Measurements from ENCODE around the gene RNF32. TPM values are rescaled to one million over a fixed set of nuclear protein-coding genes. Genes with fewer than 3 reads are reported as not detected.
"Not testable (repeated sequence)": the region's sequence is repeated elsewhere in the genome, so short reads cannot be mapped to it uniquely, and the experiment has no call there.

RNF32 gene
- total and polyA plus RNA-seq, 10 donors: 0.28 to 2.8 (median 0.75) TPM; not detected in 1

DNA sequence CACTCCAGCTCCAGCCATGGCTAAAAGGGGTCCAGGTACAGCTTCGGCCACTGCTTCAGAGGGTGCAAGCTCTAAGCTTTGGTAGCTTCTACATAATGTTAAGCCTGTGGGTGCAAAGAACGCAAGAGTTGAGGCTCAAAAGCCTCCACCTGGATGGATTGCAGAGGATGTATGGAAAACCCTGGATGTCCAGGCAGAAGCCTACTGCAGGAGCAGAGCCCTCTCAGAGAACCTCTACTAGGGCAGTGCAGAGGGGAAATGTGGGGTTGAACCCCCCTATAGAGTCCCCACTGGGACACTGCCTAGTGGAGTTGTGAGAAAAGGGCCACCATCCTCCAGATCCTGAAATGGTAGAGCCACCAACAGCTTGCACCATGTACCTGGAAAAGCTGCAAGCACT lies 10.7 kb upstream of the RNF32 start:
- Histone ChIP-seq H3K4me3 (no peak overlapping the region), H3K36me3 (no peaks in the 10 kb centered on the region), H3K27me3 (replicated peaks in 1 of 7) (no peaks in the 10 kb centered on the region), H3K9me3 (peaks cover 0 to 37% (median 27%) of the 10 kb centered on the region in 8 donors), H3K27ac (no peak overlapping the region), H3K4me1 (no peaks in the 10 kb centered on the region)
- WGBS, 5 donors: 90 to 100% (median 92%) methylated on average over 2 of the region's 2 CpGs
- TF ChIP-seq POLR2AphosphoS5 (IDR thresholded peaks at IDR 0.05) (no peak), POLR2A (IDR thresholded peaks at IDR 0.05) (no peak)
- TF ChIP-seq, protein P1, sequence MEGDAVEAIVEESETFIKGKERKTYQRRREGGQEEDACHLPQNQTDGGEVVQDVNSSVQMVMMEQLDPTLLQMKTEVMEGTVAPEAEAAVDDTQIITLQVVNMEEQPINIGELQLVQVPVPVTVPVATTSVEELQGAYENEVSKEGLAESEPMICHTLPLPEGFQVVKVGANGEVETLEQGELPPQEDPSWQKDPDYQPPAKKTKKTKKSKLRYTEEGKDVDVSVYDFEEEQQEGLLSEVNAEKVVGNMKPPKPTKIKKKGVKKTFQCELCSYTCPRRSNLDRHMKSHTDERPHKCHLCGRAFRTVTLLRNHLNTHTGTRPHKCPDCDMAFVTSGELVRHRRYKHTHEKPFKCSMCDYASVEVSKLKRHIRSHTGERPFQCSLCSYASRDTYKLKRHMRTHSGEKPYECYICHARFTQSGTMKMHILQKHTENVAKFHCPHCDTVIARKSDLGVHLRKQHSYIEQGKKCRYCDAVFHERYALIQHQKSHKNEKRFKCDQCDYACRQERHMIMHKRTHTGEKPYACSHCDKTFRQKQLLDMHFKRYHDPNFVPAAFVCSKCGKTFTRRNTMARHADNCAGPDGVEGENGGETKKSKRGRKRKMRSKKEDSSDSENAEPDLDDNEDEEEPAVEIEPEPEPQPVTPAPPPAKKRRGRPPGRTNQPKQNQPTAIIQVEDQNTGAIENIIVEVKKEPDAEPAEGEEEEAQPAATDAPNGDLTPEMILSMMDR (IDR thresholded peaks at IDR 0.05 in 8 of 11, conservative IDR thresholded peaks at IDR 0.05 in 3 of 11): no peak
- no peak for DNase-seq
- intact Hi-C loops (cut with DNase I; ENCODE audit: low total_unique reads): no loop called here

DNA sequence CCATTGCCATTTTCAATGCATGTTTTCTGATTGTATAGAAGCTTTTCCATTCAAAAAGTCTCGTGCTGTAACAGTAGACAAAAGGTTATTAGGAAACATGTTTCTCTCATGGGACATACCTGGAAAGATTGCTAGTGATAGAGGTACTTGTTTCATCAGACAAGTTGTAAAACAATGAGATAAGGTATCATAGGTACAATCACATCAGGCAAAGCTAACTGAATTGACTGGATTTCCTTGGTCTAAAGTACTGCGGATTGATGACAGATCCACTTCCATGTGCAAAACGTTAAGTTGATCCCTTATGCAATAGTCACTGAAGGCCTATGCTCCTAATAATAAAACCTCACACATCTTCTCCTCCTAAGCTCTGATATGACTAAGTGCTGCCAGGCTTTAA lies 6.5 kb upstream of the RNF32 start:
- H3K36me3 ChIP-seq: no peaks in the 10 kb centered on the region
- H3K9me3 ChIP-seq: peaks cover 0 to 28% (median 12%) of the 10 kb centered on the region in 8 donors
- no peak overlapping the region for H3K4me3 ChIP-seq
- TF ChIP-seq POLR2A (IDR thresholded peaks at IDR 0.05): no peak
- TF ChIP-seq, protein P1 (IDR thresholded peaks at IDR 0.05 in 8 of 11, conservative IDR thresholded peaks at IDR 0.05 in 3 of 11): no peak
- TF ChIP-seq POLR2AphosphoS5 (IDR thresholded peaks at IDR 0.05): no peak
- WGBS, 5 donors: 76 to 89% (median 84%) methylated on average over 3 of the region's 3 CpGs
- intact Hi-C loops (cut with DNase I; ENCODE audit: low total_unique reads): no loop called here
- H3K4me1 ChIP-seq: peaks cover 0 to under 1% (median 0%) of the 10 kb centered on the region in 6 donors
- no peak for DNase-seq
- no peaks in the 10 kb centered on the region for H3K27me3 ChIP-seq (replicated peaks in 1 of 7)
- no peak overlapping the region for H3K27ac ChIP-seq

DNA sequence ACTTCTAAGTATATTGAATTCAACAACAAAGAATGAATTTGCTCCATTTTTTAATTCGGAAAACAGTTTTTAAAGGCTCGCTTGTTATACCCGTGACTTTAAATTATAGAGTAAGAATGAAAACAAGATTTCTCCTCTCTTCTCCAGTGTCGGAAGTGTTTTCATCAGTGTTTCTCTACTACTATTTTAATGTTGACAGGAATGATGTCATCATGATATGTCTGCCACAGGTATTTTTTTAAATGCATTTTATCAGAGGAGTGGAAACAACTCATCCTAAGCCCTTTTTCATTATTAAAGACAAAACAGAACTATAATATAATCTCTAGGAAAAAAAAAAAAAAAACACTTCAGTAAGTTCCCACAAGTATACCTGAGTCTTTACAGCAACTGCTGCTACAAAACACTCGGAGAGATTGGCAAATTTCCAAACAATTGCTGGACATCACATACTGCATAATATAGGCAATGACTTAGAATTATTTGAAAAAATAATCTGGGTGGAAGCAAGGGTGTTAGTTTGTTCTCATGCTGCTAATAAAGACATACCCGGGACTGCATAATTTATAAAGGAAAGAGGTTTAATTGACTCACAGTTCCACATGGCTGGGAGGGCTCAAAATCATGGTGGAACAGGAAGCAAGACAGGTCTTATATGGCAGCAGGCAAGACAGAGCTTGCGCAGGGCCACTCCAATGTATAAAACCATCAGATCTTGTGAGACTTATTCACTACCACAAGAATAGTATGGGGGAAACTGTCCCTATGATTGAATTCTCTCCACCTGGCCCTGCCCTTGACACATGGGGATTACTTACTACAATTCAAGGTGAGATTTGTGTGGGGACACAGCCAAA lies 4.8 kb upstream of the RNF32 start:
- Histone ChIP-seq H3K4me1 (peaks cover 0 to 13% (median 10%) of the 10 kb centered on the region in 6 donors), H3K36me3 (no peaks in the 10 kb centered on the region), H3K9me3 (peaks cover 0 to 24% (median 1%) of the 10 kb centered on the region in 8 donors), H3K27me3 (replicated peaks in 1 of 7) (peaks cover 0 to 13% (median 0%) of the 10 kb centered on the region in 7 donors), H3K27ac (no peak overlapping the region), H3K4me3 (no peak overlapping the region)
- 89 to 93% (median 92%) methylated on average over 7 of the region's 7 CpGs for WGBS, 5 donors
- intact Hi-C loops (cut with DNase I; ENCODE audit: low total_unique reads): no loop called here
- DNase-seq: no peak
- TF ChIP-seq, protein P1 (IDR thresholded peaks at IDR 0.05 in 8 of 11, conservative IDR thresholded peaks at IDR 0.05 in 3 of 11): no peak
- no peak for TF ChIP-seq POLR2AphosphoS5 (IDR thresholded peaks at IDR 0.05)
- TF ChIP-seq POLR2A (IDR thresholded peaks at IDR 0.05): no peak

DNA sequence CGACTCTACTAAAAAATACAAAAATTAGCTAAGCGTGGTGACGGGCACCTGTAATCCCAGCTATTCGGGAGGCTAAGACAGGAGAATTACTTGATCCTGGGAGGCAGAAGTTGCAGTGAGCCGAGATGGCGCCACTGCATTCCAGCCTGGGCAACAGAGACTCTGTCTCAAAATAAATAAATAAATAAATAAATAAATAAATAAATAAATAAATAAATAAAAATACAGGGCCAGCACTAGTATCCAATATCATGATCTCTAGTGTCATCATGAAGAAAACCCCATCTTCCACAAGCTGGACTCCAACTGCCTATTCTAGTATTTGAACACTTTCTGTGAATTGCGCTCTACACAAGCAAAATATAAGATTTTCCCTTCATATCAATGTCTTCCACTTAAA lies 3.5 kb upstream of the RNF32 start:
- intact Hi-C loops (cut with DNase I; ENCODE audit: low total_unique reads): not testable (repeated sequence)
- WGBS, 5 donors: 95 to 99% (median 97%) methylated on average over 7 of the region's 7 CpGs

More for the DNA sequence above, 3.5 kb upstream of the RNF32 start:
- DNase-seq, H3K4me3 ChIP-seq, H3K36me3 ChIP-seq, H3K27ac ChIP-seq: not testable (repeated sequence)
- Histone ChIP-seq H3K4me1 (peaks cover 4 to 21% (median 16%) of the 10 kb centered on the region in 6 donors), H3K9me3 (peaks cover 0 to 24% (median 1%) of the 10 kb centered on the region in 8 donors), H3K27me3 (replicated peaks in 1 of 7) (peaks cover 0 to 21% (median 0%) of the 10 kb centered on the region in 7 donors)
